GM20431 (cell line): Measurements from ENCODE around the gene SPPL2B.
"Not testable (repeated sequence)": the region's sequence is repeated elsewhere in the genome, so short reads cannot be mapped to it uniquely, and the experiment has no call there.

Source experiments
- in situ Hi-C: fragments of 300-500 bp; cut with MseI, MboI; formaldehyde crosslinking; loops from one replicate; pipeline ENCODE4 v1.15.0; 2020; ENCODE audit warnings: low sequenced_read_pairs; ENCODE audit not compliant: unreplicated experiment

The SPPL2B gene

DNA sequence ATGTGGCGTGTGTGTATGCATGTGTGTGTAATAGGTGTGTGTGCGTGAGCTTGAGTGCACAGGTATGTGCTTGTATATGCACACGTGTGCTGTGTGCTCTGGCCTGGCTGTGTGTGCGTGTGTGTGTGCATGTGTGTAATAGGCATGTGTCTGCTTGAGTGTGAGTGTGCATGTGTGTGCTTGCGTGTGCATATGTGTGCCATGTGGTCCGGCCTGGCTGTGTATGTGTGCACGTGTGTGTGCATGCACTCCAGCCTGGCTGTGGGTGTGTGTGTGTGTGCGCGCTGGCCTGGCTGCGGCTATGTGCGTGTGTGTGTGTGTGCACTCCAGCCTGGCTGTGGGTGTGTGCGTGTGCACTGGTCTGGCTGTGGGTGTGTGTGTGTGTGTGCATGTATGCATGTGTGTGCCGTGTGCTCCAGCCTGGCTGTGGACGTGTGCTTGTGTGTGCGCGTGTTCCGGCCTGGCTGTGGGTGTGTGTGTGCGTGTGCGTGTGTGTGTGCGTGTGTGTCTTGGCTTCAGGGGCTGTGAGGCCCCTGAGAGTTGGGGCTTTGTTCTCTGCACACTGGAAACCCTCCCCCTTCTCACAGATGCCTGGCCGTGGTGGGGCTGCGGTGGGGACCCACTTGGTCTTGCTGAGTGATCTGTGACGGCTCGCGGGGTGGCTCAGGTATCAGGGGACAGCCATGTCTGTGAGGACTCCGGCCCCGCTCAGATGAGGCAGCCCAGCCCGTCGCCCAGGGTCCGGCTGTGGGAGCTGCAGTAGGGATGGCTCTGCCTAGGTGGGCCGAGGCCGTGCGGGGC lies 8.2 kb downstream of the SPPL2B start:
- in situ Hi-C loops: no loop called here

DNA sequence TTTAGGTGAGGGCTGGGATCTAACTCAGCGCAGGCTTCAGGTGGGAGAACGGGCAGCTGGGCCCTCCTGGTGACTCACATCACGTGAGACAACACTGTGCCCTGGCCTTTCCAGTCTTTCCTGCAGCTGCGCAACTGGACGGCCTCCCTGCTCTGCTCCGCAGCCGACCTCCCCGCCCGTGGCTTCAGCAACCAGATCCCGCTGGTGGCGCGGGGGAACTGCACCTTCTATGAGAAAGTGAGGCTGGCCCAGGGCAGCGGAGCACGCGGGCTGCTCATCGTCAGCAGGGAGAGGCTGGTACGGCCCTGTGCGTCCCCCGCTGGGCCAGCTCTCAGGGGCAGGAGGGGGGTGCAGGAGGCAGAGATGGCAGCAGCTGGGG lies 8.8 kb downstream of the SPPL2B start:
- in situ Hi-C loops: no loop called here

DNA sequence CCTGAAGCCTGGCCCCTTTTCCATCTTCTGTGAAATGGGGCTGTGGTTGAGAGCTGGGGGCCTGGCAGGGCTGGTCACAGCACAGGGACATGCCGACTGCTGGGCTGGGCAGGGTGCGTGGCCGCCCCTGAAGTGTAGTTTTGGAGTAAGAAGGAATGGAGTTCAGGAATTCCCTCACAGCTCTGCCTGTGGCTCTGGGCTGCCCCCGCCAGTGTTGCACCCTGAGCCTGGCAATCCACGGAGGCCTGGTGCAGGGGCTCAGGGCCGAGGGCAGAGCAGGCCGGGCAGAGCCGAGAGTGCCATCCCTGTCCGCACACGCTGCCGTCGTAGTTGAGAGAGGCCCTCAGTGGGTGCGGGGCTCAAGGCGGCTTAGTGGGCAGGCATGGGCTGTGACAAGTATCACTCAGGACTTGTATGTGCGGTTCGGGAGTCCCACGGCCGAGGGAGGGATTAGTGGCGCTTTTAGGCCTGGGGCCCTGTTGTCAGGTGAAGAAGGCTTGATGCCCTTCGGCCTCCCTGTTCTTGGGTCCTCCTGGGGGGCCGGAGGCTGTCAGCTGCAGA lies 9.7 kb downstream of the SPPL2B start:
- in situ Hi-C loops: no loop called here

DNA sequence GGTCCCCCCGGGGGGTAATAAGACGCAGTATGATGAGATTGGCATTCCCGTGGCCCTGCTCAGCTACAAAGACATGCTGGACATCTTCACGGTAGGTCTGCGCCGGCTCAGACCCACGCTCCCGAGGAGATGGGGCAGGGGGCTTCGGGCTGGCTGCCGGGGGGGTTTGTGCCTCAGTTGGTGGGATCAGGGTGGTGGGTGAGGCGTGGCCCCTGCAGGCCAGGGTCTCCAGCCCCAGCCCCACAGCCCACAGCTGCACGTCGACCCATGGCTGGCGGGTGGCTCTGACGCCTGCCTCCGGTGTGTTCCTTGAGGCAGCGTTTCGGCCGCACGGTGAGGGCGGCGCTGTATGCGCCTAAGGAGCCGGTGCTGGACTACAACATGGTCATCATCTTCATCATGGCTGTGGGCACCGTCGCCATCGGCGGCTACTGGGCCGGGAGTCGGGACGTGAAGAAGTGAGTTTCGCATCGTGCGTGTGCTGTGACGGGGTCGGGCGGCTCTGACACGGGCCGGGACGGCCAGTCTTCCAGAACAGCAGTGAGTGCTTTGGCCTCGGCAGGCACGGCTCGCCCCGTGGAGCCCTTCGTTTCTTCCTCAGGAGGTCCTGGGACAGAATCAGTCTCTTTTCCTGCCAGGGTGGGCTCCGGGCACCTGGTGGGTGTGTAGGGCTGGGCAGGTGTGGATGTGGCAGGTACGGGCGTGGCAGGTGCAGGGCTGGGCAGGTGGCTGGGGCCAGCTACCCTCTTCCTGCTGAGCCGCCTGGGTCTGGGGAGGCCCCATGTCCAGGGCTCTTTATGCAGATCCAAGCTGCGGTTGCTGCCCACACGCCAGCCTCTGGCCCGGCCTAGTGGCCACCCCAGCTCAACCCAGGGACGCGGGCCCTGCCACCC lies 10.5 kb downstream of the SPPL2B start:
- in situ Hi-C loops: no loop called here

DNA sequence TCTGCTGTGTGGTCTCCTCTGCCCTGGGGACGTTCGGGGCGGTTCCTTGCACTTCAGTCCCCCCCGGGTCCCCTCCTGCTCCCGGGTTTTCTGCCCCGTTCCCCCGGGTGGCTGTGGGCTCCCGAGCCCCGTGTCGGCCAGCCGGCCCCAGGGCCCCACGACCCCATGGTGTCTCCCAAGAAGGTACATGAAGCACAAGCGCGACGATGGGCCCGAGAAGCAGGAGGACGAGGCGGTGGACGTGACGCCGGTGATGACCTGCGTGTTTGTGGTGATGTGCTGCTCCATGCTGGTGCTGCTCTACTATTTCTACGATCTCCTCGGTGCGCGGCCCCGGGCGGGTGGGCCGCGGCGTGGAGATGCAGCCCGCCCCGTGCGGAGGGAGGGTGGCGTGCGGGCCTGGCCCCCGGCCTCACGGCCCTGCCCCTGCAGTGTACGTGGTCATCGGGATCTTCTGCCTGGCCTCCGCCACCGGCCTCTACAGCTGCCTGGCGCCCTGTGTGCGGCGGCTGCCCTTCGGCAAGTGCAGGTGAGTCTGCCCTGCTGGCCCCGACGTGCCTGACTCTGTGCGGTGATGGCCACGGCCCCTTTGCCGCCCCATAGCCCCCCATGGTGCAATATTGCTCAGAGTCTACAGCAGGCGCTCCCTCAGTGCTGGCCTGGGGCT lies 11.3 kb downstream of the SPPL2B start:
- in situ Hi-C loops: no loop called here

DNA sequence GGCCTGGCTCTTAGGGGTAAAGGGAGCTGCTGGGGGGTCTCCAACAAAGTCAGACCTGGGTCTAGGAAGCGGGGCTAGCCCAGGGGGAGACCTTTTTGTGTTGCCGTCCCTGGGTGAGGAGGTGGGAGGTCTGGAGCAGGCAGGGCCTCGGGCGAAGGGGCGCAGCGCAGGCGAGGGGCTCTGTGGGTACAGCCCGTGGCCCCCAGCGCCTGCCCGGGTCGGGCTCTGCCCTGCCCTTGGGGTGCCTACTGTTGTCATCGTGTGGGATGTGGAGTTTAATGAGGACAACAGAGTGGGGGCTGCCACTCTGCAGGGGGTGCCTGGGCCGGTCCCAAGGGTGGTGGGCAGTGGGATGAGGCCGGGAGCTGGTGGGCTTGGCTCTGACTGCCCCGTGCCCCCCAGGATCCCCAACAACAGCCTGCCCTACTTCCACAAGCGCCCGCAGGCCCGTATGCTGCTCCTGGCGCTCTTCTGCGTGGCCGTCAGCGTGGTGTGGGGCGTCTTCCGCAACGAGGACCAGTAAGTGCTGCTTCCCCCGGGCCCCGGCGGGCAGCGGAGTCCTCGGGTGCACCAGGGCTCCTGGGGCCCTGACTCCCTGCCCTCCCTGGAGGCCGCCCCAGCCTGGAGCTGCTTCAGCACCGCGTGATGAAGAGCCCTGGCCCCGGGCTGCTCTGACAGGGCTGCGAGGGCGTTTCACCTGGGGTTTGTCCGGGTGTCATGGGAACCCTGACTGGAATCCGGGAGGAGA lies 12.2 kb downstream of the SPPL2B start:
- in situ Hi-C loops: no loop called here

DNA sequence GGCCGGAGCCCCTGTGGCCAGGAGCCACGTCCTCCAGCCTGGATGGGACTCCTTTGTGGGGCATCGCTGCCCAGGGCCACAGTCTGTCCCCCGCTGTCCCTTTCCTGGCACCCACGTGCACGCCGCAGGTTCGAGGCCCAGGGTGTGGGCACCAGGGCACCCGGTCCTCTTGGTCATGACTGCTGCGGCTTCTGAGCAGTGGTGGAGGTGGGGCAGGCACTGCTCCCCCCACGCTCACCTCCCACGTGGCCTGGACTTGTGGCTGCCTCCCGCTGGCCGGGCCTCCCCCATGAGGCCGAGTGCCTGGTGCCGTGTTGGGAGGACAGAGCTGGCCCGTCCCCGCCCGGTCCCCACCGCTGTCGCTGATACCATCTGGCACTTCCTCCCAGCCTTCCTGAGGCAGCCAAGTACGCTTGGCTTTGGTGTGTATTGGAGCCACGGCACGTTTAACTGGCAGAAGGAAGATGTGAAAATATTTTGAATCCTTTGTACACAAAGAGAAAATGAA lies 12.8 kb downstream of the SPPL2B start:
- in situ Hi-C loops: no loop called here

DNA sequence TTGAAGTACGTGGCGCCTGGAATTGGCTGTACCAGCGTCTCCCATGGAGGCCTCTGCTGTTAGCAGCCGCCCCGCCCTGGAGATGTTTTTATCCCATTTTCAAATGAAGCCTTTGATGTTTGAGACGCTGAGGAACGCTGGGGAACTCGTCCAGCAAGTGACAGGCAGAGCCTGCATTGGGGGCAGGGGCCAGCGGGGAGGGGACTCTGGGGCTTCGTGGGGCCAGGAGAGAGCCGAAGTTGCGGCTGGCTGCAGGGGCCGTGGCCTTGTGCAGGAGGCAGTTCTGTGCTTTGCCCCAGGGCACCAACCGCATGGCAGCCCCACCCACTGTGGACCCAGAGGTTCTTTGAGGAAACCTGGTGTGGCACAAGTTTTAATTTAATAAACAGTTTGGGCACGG lies 13.5 kb downstream of the SPPL2B start:
- in situ Hi-C loops: no loop called here

DNA sequence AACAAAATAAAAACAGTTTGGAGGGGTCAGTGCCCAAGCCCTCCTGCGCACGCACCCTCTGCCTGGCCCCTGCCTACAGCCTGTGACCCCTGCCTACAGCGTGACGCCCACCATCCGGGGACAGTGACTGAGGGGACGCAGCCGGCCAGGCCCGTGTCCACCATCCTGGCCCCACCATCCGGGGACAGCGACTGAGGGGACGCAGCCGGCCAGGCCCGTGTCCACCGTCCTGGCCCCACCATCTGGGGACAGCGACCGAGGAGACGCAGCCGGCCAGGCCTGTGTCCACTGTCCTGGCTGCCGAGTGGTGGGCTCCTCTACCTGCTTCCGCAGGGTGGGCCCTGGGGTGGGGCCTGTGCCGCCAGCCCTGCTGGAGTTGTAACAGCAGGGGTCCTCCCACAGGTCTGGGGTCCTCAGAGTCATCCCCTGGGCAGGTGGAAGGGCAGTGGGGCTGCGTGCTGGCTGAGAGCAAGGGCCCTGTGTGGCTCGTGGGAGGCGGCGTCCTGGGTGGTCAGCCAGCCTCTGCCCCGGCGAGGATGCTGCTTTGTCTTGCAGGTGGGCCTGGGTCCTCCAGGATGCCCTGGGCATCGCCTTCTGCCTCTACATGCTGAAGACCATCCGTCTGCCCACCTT lies 14.3 kb downstream of the SPPL2B start:
- in situ Hi-C loops: no loop called here

DNA sequence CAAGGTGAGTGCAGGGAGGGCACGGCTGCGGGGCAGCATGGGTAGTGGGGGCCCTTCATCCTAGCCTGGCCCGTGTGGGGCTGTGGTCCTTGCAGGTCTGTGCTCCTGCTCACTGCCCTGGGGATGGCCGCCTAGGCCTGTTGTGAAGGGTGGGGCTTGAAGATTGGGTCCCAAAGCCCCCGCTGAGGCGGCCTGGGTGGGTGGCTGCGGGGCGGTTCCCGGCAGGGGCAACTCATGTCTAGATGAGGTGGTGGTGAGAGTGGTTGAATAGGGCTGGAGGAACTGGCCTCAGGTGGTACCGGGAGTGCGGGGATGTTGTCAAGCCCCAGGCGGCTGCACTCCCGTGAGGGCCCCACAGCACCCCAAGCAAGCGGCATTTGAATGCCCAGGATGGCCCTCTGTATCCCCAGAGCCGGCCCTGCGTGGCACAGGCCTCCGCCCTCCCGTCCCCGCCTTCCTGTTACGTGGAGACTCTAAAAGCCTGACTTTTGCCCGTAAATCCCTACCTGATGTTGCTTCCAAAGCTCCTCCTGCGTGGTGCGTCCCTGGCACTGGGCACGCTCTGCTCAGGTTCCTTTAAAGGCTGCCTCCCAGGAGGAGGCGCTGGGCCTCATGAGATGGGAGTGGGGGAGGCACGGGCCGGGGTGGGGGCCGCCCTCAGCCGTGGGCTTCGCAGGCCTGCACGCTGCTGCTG lies 15.0 kb downstream of the SPPL2B start:
- in situ Hi-C loops: no loop called here

DNA sequence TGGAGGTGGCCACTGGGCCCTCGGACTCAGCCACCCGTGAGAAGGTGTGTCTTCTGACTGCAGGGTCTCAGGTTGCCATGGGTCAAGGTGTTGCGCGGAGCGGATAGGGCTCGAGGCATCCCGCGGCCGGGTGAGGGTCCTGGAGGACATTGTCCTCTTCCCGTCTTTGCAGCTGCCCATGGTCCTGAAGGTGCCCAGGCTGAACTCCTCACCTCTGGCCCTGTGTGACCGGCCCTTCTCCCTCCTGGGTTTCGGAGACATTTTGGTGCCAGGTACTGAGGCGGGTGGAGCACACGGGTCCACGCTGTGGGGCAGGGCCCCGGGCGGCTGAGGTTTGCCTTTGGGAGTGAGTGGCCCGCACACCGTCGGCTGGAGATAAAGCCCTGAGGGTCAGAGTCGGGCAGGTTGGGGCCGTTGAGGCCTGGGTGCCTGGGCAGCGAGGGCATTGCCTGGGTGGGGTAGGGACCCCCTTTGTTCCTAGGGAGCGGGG lies 15.9 kb downstream of the SPPL2B start:
- in situ Hi-C loops: no loop called here

DNA sequence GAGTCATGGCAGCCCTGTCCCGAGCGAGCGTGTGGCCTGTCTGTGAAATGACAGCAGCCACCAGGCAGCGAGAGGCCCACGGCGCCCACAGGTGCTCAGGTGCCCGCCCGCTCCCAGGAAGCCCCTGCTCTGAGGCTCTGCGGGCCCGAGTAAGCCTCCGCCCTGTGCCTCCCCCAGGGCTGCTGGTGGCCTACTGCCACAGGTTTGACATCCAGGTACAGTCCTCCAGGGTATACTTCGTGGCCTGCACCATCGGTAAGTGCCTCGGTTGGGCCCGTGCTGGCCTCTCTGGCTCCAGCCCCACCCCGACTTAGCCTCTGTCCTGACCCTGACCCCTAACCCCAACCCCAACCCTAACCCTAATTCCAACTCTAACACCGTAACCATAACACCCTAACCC lies 16.6 kb downstream of the SPPL2B start:
- in situ Hi-C loops: no loop called here

DNA sequence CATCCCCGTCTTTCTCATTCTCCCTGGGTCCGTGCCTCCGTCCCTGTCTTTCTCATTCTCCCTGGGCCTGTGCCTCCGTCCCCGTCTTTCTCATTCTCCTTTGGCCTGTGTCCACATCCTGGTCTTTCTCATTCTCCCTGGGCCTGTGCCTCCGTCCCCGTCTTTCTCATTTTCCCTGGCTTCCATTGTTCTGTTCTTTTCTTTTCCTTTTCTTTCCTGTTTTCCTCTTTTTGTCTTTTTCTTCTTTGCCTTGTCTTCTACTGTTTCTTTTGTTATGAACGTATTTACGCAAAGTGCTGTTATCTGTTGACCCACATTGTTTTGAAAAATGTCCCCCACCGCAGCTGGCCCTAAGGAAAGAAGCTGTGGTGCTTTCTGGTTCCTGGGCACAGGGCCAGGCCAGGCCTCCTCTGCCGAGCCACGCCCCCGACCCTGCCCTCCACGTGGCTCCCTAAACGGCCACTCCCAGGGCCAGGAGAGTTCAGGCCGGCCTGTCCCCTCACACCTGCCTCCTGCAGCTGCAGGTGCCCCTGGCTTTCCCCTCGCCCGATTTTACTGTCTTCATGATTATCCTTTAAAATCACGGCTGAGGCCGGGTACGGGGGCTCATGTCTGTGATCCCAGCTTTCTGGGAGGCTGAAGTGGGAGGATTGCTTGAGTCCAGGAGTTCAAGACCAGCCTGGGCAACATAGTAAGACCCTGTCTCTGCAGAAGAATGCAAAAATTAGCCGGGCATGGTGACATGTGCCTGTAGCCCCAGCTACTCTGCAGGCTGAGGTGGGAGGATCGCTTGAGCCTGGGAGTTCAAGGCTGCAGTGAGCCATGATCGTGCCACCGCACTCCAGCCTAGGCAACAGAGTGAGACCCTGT lies 17.5 kb downstream of the SPPL2B start:
- in situ Hi-C loops: no loop called here

DNA sequence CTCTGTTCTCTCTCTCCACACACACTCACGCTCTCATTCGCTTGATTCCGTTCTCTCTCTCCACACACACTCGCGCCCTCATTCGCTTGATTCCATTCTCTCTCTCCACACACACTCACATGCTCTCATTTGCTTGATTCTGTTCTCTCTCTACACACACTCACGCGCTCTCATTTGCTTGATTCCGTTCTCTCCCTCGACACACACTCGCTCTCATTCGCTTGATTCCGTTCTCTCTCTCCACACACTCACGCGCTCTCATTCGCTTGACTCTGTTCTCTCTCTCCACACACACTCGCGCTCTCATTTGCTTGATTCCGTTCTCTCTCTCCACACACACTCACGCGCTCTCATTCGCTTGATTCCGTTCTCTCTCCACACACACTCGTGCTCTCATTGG lies 21.3 kb downstream of the SPPL2B start:
- in situ Hi-C loops: not testable (repeated sequence)

DNA sequence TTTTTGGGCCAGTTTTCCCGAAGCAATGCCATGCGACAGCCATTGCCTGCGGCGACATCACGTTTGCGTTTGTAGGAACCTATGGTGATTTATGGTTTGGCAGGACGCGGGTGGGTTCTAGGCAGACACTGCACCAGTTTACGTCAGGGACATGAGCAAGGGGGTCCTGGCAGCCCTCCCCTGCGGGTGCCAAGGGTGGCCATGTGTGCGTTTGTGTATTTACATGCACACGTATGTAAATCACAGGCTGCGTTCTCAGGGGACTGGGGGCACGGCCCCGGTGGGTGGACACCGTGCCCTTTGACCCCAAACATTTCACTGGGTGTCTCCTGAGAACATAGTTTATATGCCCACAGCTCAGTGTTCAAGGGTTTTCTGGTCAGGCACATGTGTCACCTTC lies 22.2 kb downstream of the SPPL2B start:
- in situ Hi-C loops: no loop called here

DNA sequence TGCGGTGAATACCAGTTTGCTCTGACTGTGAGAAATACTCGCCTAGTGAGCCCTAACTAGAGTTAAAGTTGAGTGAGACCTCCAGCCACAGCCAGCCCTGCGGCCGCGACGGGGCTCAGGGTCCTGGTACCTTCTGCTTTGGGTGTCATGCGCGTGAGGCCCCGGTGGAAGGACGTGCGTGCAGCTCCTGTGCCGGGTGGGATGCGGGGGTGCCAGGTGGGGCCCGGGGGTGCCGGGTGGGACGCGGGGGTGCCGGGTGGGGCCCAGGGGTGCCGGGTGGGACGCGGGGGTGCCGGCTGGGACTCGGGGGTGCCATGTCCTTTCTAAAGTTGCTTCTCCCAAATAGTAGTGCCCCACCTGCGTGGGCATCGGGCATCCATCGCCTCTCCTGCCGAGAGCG lies 23.1 kb downstream of the SPPL2B start:
- in situ Hi-C loops: no loop called here

DNA sequence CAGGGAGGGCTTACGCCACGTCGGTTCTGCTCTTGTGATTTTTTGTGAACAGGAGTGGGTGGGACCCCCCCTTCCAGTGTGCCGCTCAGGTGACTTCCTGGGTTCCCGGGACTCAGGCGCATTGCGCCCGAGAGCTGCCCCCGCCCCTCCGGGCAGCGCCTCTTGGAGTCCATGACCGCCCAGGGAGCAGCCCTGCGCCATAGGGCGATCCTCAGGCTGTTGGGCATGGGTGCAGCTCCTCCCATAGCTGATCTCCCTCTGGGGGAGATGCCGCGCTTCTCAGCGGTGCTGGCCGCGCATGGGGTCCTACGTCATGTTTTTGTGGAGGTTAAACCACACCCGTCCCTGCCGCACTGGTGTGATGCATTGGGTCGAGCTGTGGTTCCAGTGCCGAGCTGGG lies 23.6 kb downstream of the SPPL2B start:
- in situ Hi-C loops: no loop called here
